Retina (tissue), 1 donor: Measurements from ENCODE around the gene NGB.

Source experiments
- DNase-seq: peaks from one replicate; pipeline ENCODE4 v3.0.0-alpha.2; 2016

Gene NGB

GRCh38 chr14:77260631-77261030 lies 10.4 kb downstream of the NGB start:
- DNase-seq = peak; percentile 32

- no peak for DNase-seq
Measured at GRCh38 chr14:77260199-77260598, 10.8 kb downstream of the NGB start.

GRCh38 chr14:77259025-77259715 lies 11.8 kb downstream of the NGB start:
- no peak for DNase-seq

- DNase-seq = no peak
Measured at GRCh38 chr14:77258566-77258965, 12.4 kb downstream of the NGB start.

- DNase-seq = no peak
Measured at GRCh38 chr14:77257700-77258099, 13.3 kb downstream of the NGB start.

GRCh38 chr14:77256694-77257093 lies 14.3 kb downstream of the NGB start:
- DNase-seq = no peak

- no peak for DNase-seq
Measured at GRCh38 chr14:77253333-77254190, 17.4 kb downstream of the NGB start.

- DNase-seq = no peak
Measured at GRCh38 chr14:77251870-77252269, 19.1 kb downstream of the NGB start.

GRCh38 chr14:77250927-77251326 lies 20.1 kb downstream of the NGB start:
- DNase-seq = no peak

GRCh38 chr14:77249286-77249685 lies 21.7 kb downstream of the NGB start:
- no peak for DNase-seq

GRCh38 chr14:77248666-77249065 lies 22.3 kb downstream of the NGB start:
- DNase-seq = no peak

- no peak for DNase-seq
Measured at GRCh38 chr14:77246784-77247183, 24.2 kb downstream of the NGB start.

- DNase-seq = no peak
Measured at GRCh38 chr14:77245820-77246219, 25.2 kb downstream of the NGB start.

GRCh38 chr14:77243853-77244252 lies 27.2 kb downstream of the NGB start:
- no peak for DNase-seq

- no peak for DNase-seq
Measured at GRCh38 chr14:77242752-77243151, 28.3 kb downstream of the NGB start.

- no peak for DNase-seq
Measured at GRCh38 chr14:77241955-77242354, 29.1 kb downstream of the NGB start.

GRCh38 chr14:77240336-77240915 lies 30.6 kb downstream of the NGB start:
- DNase-seq = no peak

- DNase-seq = no peak
Measured at GRCh38 chr14:77239412-77239811, 31.6 kb downstream of the NGB start.

GRCh38 chr14:77238996-77239395 lies 32.0 kb downstream of the NGB start:
- DNase-seq = no peak

GRCh38 chr14:77238356-77238755 lies 32.6 kb downstream of the NGB start:
- no peak for DNase-seq

- no peak for DNase-seq
Measured at GRCh38 chr14:77236814-77237213, 34.2 kb downstream of the NGB start.

GRCh38 chr14:77231721-77232120 lies 39.3 kb downstream of the NGB start:
- DNase-seq = no peak

- no peak for DNase-seq
Measured at GRCh38 chr14:77230914-77231313, 40.1 kb downstream of the NGB start.

- DNase-seq = no peak
Measured at GRCh38 chr14:77228056-77228455, 43.0 kb downstream of the NGB start.
